ENCODE results near the gene POU5F1. TPM values are rescaled to one million over a fixed set of nuclear protein-coding genes. Genes with fewer than 3 reads are reported as not detected.

POU5F1 gene
- total RNA-seq, 1 experiment from 2014 or later = not detected

- DNase-seq (ENCODE audit: extremely low read depth, low read depth) = no peak
These were observed 52.3 kb downstream of the POU5F1 start for GRCh38 chr6:31118178-31118577.

GRCh38 chr6:31116661-31117385 lies 53.7 kb downstream of the POU5F1 start:
- no peak for DNase-seq (ENCODE audit: extremely low read depth, low read depth)

- DNase-seq (ENCODE audit: extremely low read depth, low read depth) = no peak
These were observed 54.4 kb downstream of the POU5F1 start for GRCh38 chr6:31115941-31116560.

GRCh38 chr6:31114970-31115849 lies 55.3 kb downstream of the POU5F1 start:
- DNase-seq (ENCODE audit: extremely low read depth, low read depth) = peak; percentile 50

GRCh38 chr6:31114541-31114878 lies 56.0 kb downstream of the POU5F1 start, which contains the start of gene PSORS1C1:
PSORS1C1 (plus strand) TSS chr6:31114800; CDS start chr6:31129633, 14,833 bp downstream.
- DNase-seq (ENCODE audit: extremely low read depth, low read depth) = peak; percentile 72

Small RNA genes within 50 kb of the gene (small RNA-seq; reads per million reads assigned to genes)
- 0 reads per million in 2 experiments for gene POLR2LP1

Other genes starting within 250 kb of the POU5F1 start
- not detected in 2 replicates for gene SFTA2, start 238.5 kb downstream of the POU5F1 start, total RNA-seq (2014; rRNA removed; shearing (Covaris generic))
- gene MUCL3, start 229.7 kb downstream of the POU5F1 start, total RNA-seq (2014; rRNA removed; shearing (Covaris generic)) = 0.15 TPM in 1 of 2 replicates, not detected in the other
- not detected in 2 replicates for gene MUC21, start 187.0 kb downstream of the POU5F1 start, total RNA-seq (2014; rRNA removed; shearing (Covaris generic))
- not detected in 2 replicates for gene MUC22, start 160.2 kb downstream of the POU5F1 start, total RNA-seq (2014; rRNA removed; shearing (Covaris generic))
- gene C6orf15, start 58.1 kb downstream of the POU5F1 start, total RNA-seq (2014; rRNA removed; shearing (Covaris generic)) = not detected in 2 replicates
- 0.09 and 0.37 TPM in 2 replicates for gene PSORS1C1, start 55.9 kb downstream of the POU5F1 start, total RNA-seq (2014; rRNA removed; shearing (Covaris generic))
- gene CDSN, start 50.2 kb downstream of the POU5F1 start, total RNA-seq (2014; rRNA removed; shearing (Covaris generic)) = not detected in 2 replicates
- gene PSORS1C2, start 31.6 kb downstream of the POU5F1 start, total RNA-seq (2014; rRNA removed; shearing (Covaris generic)) = not detected in 2 replicates
- gene CCHCR1, start 12.9 kb downstream of the POU5F1 start, total RNA-seq (2014; rRNA removed; shearing (Covaris generic)) = 8.6 and 10.7 TPM in 2 replicates
- 5.6 and 5.8 TPM in 2 replicates for gene TCF19, start 12.1 kb downstream of the POU5F1 start, total RNA-seq (2014; rRNA removed; shearing (Covaris generic))
- 84.6 and 85.8 TPM in 2 replicates for gene HLA-C, start 101.4 kb upstream of the POU5F1 start, total RNA-seq (2014; rRNA removed; shearing (Covaris generic))
- gene HLA-B, start 186.5 kb upstream of the POU5F1 start, total RNA-seq (2014; rRNA removed; shearing (Covaris generic)) = 125 and 133 TPM in 2 replicates
- 13.7 and 15.2 TPM in 2 replicates for gene MICA, start 232.9 kb upstream of the POU5F1 start, total RNA-seq (2014; rRNA removed; shearing (Covaris generic))

Measured in NCI-H460 (cell line).